GM10847 (cell line): ENCODE measurements around the gene CFAP45.

Experiments
- POLR2A ChIP-seq: IDR thresholded peaks from 2 replicates; pipeline ENCODE4 v1.6.1; 2011; ENCODE audit not compliant: insufficient read length; ENCODE audit errors: extremely low read depth

The CFAP45 gene

GRCh38 chr1:159841749-159842148 is 58.2 kb downstream of the CFAP45 start:
- TF ChIP-seq POLR2A: no peak

GRCh38 chr1:159839116-159839849 is 60.7 kb downstream of the CFAP45 start:
- no peak for TF ChIP-seq POLR2A

DNA sequence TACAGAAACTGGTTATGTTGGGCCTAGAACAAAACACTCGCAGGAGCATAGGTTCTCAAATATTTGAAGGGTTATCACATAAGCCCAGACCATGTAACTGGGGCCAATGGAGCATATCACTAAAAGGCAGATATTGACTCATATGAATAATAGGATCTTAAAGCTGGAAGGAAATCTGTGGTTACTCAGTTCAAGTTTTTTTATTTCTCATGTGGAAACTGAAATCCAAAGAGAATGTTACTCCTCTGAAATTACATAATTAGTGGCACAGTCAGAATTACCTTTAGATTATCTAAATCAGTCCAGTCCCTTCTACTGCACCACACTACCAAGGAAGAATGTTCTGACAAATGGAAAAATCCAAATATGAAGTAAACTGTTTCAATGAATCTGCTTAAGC is 61.2 kb downstream of the CFAP45 start:
- no peak for TF ChIP-seq POLR2A

GRCh38 chr1:159835862-159836525 is 64.0 kb downstream of the CFAP45 start:
- no peak for TF ChIP-seq POLR2A

DNA sequence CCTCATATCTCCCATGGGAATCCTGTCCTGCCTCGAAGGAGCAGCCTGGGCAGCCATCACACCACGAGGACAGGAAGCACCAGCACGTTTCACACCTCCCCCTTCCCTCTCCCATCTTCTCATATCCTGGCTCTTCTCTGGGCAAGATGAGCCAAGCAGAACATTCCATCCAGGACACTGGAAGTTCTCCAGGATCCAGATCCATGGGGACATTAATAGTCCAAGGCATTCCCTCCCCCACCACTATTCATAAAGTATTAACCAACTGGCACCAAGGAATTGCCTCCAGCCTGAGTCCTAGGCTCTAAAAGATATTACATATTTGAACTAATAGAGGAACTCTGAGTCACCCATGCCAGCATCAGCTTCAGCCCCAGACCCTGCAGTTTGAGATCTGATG is 64.6 kb downstream of the CFAP45 start:
- TF ChIP-seq POLR2A: no peak

DNA sequence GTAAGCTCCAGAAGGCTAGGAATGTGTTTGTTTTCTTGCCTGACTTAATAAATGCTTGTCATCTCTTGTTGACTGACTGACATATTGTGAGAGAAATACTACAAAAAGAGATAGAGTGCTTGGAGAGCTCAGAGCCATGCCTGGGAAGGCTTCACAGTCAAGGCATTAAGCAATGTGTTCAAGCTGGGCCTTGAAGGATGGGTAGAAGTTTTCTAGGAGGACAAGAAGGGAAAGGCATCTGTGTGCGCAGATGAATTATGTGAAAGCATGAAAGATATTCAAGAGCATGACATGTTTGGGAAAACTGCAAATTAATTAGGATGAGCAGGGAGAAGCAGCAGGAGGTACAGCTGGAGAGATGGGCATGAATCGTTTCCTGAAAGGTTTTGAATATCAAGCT is 67.7 kb downstream of the CFAP45 start:
- TF ChIP-seq POLR2A: no peak

GRCh38 chr1:159831412-159832141 is 68.4 kb downstream of the CFAP45 start:
- no peak for TF ChIP-seq POLR2A

- TF ChIP-seq POLR2A: no peak
These were observed 69.2 kb downstream of the CFAP45 start for GRCh38 chr1:159830722-159831121.

- TF ChIP-seq POLR2A: no peak
These were observed 70.0 kb downstream of the CFAP45 start for GRCh38 chr1:159829822-159830465.

GRCh38 chr1:159829273-159829634 is 70.7 kb downstream of the CFAP45 start:
- TF ChIP-seq POLR2A: no peak

- TF ChIP-seq POLR2A: no peak
These were observed 71.2 kb downstream of the CFAP45 start for GRCh38 chr1:159828581-159829272.

GRCh38 chr1:159828176-159828575 is 71.8 kb downstream of the CFAP45 start:
- no peak for TF ChIP-seq POLR2A

DNA sequence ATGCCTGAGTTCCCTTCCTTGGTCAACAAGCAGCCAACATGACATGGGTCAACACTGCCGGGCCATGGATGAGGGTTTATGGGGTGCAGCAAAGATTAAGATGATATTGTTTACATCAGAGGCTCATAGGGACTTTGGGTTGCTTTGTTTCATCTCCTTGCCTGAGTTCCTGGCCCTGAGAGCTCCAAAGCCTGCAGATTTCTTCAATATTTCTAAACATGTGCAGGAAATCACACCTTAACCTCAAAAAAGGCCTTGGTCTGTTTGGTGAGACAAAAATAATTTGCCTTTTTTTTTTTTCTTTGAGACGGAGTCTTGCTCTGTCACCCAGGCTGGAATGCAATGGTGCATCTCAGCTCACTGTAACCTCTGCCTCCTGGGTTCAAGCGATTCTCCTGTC is 72.4 kb downstream of the CFAP45 start:
- no peak for TF ChIP-seq POLR2A

DNA sequence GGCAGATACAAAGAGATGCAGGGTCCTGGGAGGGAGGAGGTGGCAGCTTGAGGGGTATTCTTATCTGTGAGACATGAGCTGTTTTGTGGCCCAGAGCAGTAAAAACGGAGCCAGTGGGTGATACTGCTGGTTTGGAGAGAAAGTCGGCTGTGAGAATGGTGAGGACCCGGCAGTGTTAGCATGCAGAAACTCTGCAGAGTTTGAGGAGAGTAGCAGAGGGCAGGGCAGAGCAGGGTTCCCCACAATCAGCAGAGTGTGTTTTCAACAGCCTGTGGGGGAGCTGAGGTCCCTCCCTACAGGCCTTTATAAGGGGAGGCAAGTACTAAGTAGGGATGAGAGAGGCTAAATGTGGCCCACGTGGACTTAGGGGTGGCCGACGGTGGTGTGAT is 72.9 kb downstream of the CFAP45 start:
- TF ChIP-seq POLR2A: no peak

DNA sequence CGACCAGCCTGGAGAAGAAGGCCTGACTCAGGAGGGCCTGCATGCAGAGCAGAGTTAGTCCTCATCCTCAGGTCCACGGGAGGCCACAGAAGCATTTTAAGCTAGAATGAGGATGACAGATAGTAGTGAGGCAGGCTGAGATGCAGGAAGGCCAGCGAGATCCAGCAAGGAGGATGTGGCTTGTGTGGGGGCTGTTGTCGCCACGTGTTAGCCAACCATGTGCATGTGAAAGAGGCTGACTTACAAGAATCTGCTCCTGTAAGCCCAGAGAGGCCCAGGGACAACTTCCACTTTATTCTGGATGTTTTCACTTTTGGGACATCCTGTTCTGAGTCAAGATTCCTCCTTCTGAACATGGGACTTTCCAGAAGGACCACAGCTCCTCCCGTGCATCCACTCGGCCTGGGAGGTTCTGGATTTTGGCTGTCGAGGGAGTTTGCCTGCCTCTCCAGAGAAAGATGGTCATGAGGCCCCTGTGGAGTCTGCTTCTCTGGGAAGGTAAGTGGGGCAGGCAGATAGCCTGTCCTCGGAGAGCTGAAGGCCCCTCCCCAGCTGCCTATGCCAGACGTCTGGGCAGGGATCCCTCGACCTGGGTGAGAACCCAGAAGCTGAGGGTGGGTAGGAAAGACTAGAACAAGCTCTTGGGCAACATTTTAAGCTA is 73.4 kb downstream of the CFAP45 start, which contains the start of gene SLAMF8:
SLAMF8 (plus strand) TSS at position 433 of the 661 bp plus-strand sequence; CDS start at position 459, 26 bp downstream.
- no peak for TF ChIP-seq POLR2A
